B cell (primary cell): ENCODE results near the gene ASTN2. TPM values are rescaled to one million over a fixed set of nuclear protein-coding genes. Genes with fewer than 3 reads are reported as not detected.

Source experiments
- ATAC-seq: fragments of 200-7000 bp; cut with Tn5 transposase; one replicate; pipeline ENCODE4 v1.10.0; 2021; ENCODE audit warnings: low read depth, mild to moderate bottlenecking, moderate number of reproducible peaks, moderate library complexity
- CTCF ChIA-PET: fragments of 350-600 bp; sonication (Branson Sonifier 250); formaldehyde crosslinking; loops from one replicate; lab custom pipeline; 2021; ENCODE audit warnings: antibody characterized with exemption, inconsistent platforms; lab: Charles Lee
- POLR2A ChIA-PET: fragments of 350-600 bp; sonication (Branson Sonifier 250); formaldehyde crosslinking; loops from one replicate; lab custom pipeline; 2021; ENCODE audit warnings: antibody characterized with exemption; lab: Charles Lee
- DNase-seq: peaks from one replicate; pipeline ENCODE4 v3.0.0; 2013
- H2AFZ ChIP-seq: 2 replicates; pipeline ENCODE4 v1.6.1; 2012; ENCODE audit warnings: mild to moderate bottlenecking, low read depth, low read length; ENCODE audit not compliant: insufficient read depth, poor library complexity, severe bottlenecking
- H3K27ac ChIP-seq, 2 donors: 1 replicate in 1 of 2; 2 replicates in 1 of 2; pipeline ENCODE4 v1.5.1; 2012 to 2013; ENCODE audit warnings: low read length in 2 of 2, mild to moderate bottlenecking in 2 of 2, moderate library complexity in 1 of 2
- H3K27me3 ChIP-seq, 4 experiments: fragments of 200-600 bp in 1 of 4; sonication (generic) in 1 of 4; replicated peaks in 1 of 4; 1 replicate in 2 of 4; 2 replicates in 2 of 4; pipeline versions ENCODE4 v1.6.1 to v1.7.0; 2013 to 2016; ENCODE audit warnings: low read length in 3 of 4, mild to moderate bottlenecking in 2 of 4, mixed read lengths in 1 of 4, moderate library complexity in 1 of 4; ENCODE audit not compliant: insufficient read depth in 4 of 4, control insufficient read depth in 3 of 4; ENCODE audit errors: control extremely low read depth in 1 of 4
- H3K36me3 ChIP-seq, 2 experiments: replicated peaks in 1 of 2; 1 replicate in 1 of 2; 2 replicates in 1 of 2; pipeline versions ENCODE4 v1.6.1 to v1.7.1; 2013; ENCODE audit warnings: low read length in 1 of 2; ENCODE audit not compliant: insufficient read depth in 2 of 2, control insufficient read depth in 1 of 2; ENCODE audit errors: control extremely low read depth in 1 of 2, extremely low read depth in 1 of 2
- H3K4me1 ChIP-seq, 2 donors: fragments of 200-600 bp in 1 of 2; sonication (generic) in 1 of 2; 1 replicate in 1 of 2; 2 replicates in 1 of 2; pipeline versions ENCODE4 v1.5.1 to v1.6.1; 2013 to 2017; ENCODE audit warnings: low read length in 2 of 2; ENCODE audit not compliant: control insufficient read depth in 2 of 2, insufficient read depth in 2 of 2
- H3K4me2 ChIP-seq: replicated peaks from 2 replicates; pipeline ENCODE3; 2012; ENCODE audit warnings: mild to moderate bottlenecking, low read depth, low read length; ENCODE audit not compliant: poor library complexity, severe bottlenecking
- H3K4me3 ChIP-seq, 5 experiments: fragments of 200-600 bp in 1 of 5; sonication (generic) in 1 of 5; 1 replicate in 3 of 5; 2 replicates in 2 of 5; pipeline versions ENCODE4 v1.5.1 to v1.7.0; 2011 to 2016; ENCODE audit warnings: low read length in 4 of 5, mild to moderate bottlenecking in 4 of 5, low read depth in 2 of 5, control low read depth in 1 of 5, moderate library complexity in 1 of 5; ENCODE audit not compliant: insufficient read depth in 1 of 5; ENCODE audit errors: control extremely low read depth in 1 of 5, extremely low read depth in 1 of 5
- H3K79me2 ChIP-seq: fragments of 200-600 bp; sonication (generic); one replicate; pipeline ENCODE4 v1.6.0; 2016; ENCODE audit warnings: low read length; ENCODE audit not compliant: control insufficient read depth, insufficient read depth
- H3K9ac ChIP-seq: fragments of 200-600 bp; sonication (generic); 2 replicates; pipeline ENCODE4 v1.6.1; 2017; ENCODE audit warnings: mild to moderate bottlenecking, low read length, moderate library complexity
- H3K9me3 ChIP-seq, 3 donors: one replicate each; pipeline versions ENCODE4 v1.6.1 to v1.7.1; 2013; ENCODE audit warnings: low read length in 2 of 3; ENCODE audit not compliant: control insufficient read depth in 2 of 3, insufficient read depth in 1 of 3; ENCODE audit errors: control extremely low read depth in 1 of 3
- H4K20me1 ChIP-seq: 2 replicates; pipeline ENCODE4 v1.6.0; 2012; ENCODE audit warnings: mild to moderate bottlenecking, low read length; ENCODE audit not compliant: insufficient read depth, control insufficient read depth, poor library complexity, severe bottlenecking
- H3K27ac Mint-ChIP-seq: one replicate; pipeline ENCODE4 v1.8.0; 2021; ENCODE audit warnings: mixed read lengths
- H3K27me3 Mint-ChIP-seq: one replicate; pipeline ENCODE4 v1.8.0; 2021; ENCODE audit warnings: mixed read lengths
- H3K4me1 Mint-ChIP-seq: one replicate; pipeline ENCODE4 v1.8.0; 2021; ENCODE audit warnings: mixed read lengths
- H3K4me3 Mint-ChIP-seq: one replicate; pipeline ENCODE4 v1.8.0; 2021; ENCODE audit warnings: mixed read lengths
- H3K9me3 Mint-ChIP-seq: one replicate; pipeline ENCODE4 v1.8.0; 2022; ENCODE audit warnings: mixed read lengths; ENCODE audit not compliant: insufficient read depth
- CTCF ChIP-seq: fragments of 200-600 bp; IDR thresholded peaks from one replicate; pipeline ENCODE4 v1.8.0; 2022; ENCODE audit warnings: antibody characterized with exemption, mild to moderate bottlenecking
- EZH2 ChIP-seq: IDR thresholded peaks from 2 replicates; pipeline ENCODE4 v1.6.1; 2012; ENCODE audit warnings: borderline replicate concordance, low read depth, mild to moderate bottlenecking, moderate library complexity, low read length; ENCODE audit not compliant: insufficient read depth, poor library complexity, severe bottlenecking
- WGBS: methylation state at CpG from one replicate; pipeline ENCODE4 v1.1.5; 2013; ENCODE audit warnings: missing lambda C conversion rate; ENCODE audit not compliant: insufficient coverage; 5-methylcytosine and 5-hydroxymethylcytosine counted together
- intact Hi-C: fragments of 100-400 bp; cut with micrococcal nuclease; formaldehyde crosslinking; loops from one replicate; pipeline ENCODE4 v1.10.0; 2022
- polyA plus RNA-seq: library from polyadenylated mRNA; depleted of rRNA; stranded (reverse); fragments of >200 nt; gene quantifications from 2 replicates; pipeline ENCODE4 v1.2.3, GENCODE V29; 2012
- total RNA-seq, 2 donors: library from RNA; stranded (reverse); fragments of 120-200 nt in 1 of 2; gene quantifications; 1 replicate in 1 of 2; 2 replicates in 1 of 2; pipeline versions ENCODE4 v1.2.3 to v1.2.4, GENCODE V29; 2013 to 2022

The ASTN2 gene
- total and polyA plus RNA-seq, 2 donors (not counting 1 experiment from before 2014, with no cell fraction given) = 1.2 to 3.6 TPM

GRCh38 chr9:117340422-117340821, 74.4 kb downstream of the ASTN2 start:
- Histone ChIP-seq H3K79me2 (no peaks in the 10 kb centered on the region), H3K4me2 (no peak overlapping the region), H3K4me3 (no peak overlapping the region), H4K20me1 (no peaks in the 10 kb centered on the region), H2AFZ (no peak overlapping the region), H3K9ac (no peak overlapping the region), H3K27ac (no peak overlapping the region), H3K27me3 (no peaks in the 10 kb centered on the region), H3K9me3 (no peaks in the 10 kb centered on the region), H3K4me1 (no peaks in the 10 kb centered on the region), H3K36me3 (no peaks in the 10 kb centered on the region)
- no CpG with 5 or more reads among the region's 4 CpGs for WGBS
- TF ChIP-seq EZH2 (no peak), CTCF (no peak)
- ATAC-seq = no peak
- CTCF ChIA-PET = no interaction called here
- POLR2A ChIA-PET = no interaction called here
- H3K27me3 Mint-ChIP-seq = no peaks in the 10 kb centered on the region
- no peak overlapping the region for H3K4me3 Mint-ChIP-seq
- no peaks in the 10 kb centered on the region for H3K9me3 Mint-ChIP-seq
- intact Hi-C loops = no loop called here
- H3K27ac Mint-ChIP-seq = no peak overlapping the region
- DNase-seq = no peak
- no peaks in the 10 kb centered on the region for H3K4me1 Mint-ChIP-seq

- Mint-ChIP-seq H3K9me3 (peaks cover 3% of the 10 kb centered on the region), H3K27me3 (no peaks in the 10 kb centered on the region), H3K27ac (no peak overlapping the region), H3K4me3 (no peak overlapping the region), H3K4me1 (no peaks in the 10 kb centered on the region)
- Histone ChIP-seq H3K9me3 (no peaks in the 10 kb centered on the region), H3K36me3 (no peaks in the 10 kb centered on the region), H3K27ac (no peak overlapping the region), H3K27me3 (no peaks in the 10 kb centered on the region), H2AFZ (no peak overlapping the region), H3K79me2 (no peaks in the 10 kb centered on the region), H3K4me3 (no peak overlapping the region), H4K20me1 (no peaks in the 10 kb centered on the region), H3K9ac (no peak overlapping the region), H3K4me2 (no peak overlapping the region), H3K4me1 (no peaks in the 10 kb centered on the region)
- ChIA-PET POLR2A (no interaction called here), CTCF (no interaction called here)
- DNase-seq (no peak), ATAC-seq (no peak)
- intact Hi-C loops = no loop called here
- no CpG with 5 or more reads among the region's 2 CpGs for WGBS
- TF ChIP-seq CTCF (no peak), EZH2 (no peak)
Observed at GRCh38 chr9:117335837-117336433, 78.9 kb downstream of the ASTN2 start.
